IMR-90 (cell line): ENCODE measurements around the gene STAC. TPM values are rescaled to one million over a fixed set of nuclear protein-coding genes. Genes with fewer than 3 reads are reported as not detected.

Experiments used
- ATAC-seq: fragments of 200-7000 bp; cut with Tn5 transposase; 2 replicates; pipeline ENCODE4 v1.9.1; 2020; ENCODE audit warnings: low read depth, mild to moderate bottlenecking, moderate library complexity
- BruUV-seq: library from RNA; stranded (reverse); fragments of 400-500 nt; replicated peaks from 2 replicates; lab custom pipeline; 2021; lab: Mats Ljungman, UMichigan
- CTCF ChIA-PET: fragments of 300-600 bp; formaldehyde crosslinking; extraction: SDS; loops from one replicate; lab custom pipeline; 2021; ENCODE audit warnings: antibody characterized with exemption; lab: Yijun Ruan, JAX
- POLR2A ChIA-PET: fragments of 300-600 bp; sonication (Branson Sonifier 250); formaldehyde crosslinking; loops from one replicate; lab custom pipeline; 2022; ENCODE audit warnings: antibody characterized with exemption; ENCODE audit not compliant: unreplicated experiment; lab: Charles Lee
- DNase-seq: peaks from one replicate; pipeline ENCODE4 v3.0.0; 2013
- H2AFZ ChIP-seq: replicated peaks from 2 replicates; pipeline ENCODE3; 2013; ENCODE audit warnings: low read length, mild to moderate bottlenecking; ENCODE audit not compliant: poor library complexity
- H2AK5ac ChIP-seq: 2 replicates; pipeline ENCODE4 v1.6.1; 2013; ENCODE audit warnings: low read depth, low read length, inconsistent platforms
- H2AK9ac ChIP-seq: replicated peaks from 2 replicates; pipeline ENCODE3; 2013; ENCODE audit warnings: mild to moderate bottlenecking, low read depth, low read length, moderate library complexity; ENCODE audit not compliant: poor library complexity
- H2BK120ac ChIP-seq: 2 replicates; pipeline ENCODE4 v1.6.1; 2013; ENCODE audit warnings: low read depth, low read length, inconsistent platforms
- H2BK15ac ChIP-seq: 3 replicates; pipeline ENCODE4 v1.6.1; 2013; ENCODE audit warnings: low read depth, low read length, inconsistent platforms
- H2BK20ac ChIP-seq: 2 replicates; pipeline ENCODE4 v1.6.1; 2013; ENCODE audit warnings: low read depth, mild to moderate bottlenecking, inconsistent platforms, low read length, moderate library complexity
- H2BK5ac ChIP-seq: 2 replicates; pipeline ENCODE4 v1.6.1; 2013; ENCODE audit warnings: mild to moderate bottlenecking, low read depth, low read length, inconsistent platforms; ENCODE audit not compliant: poor library complexity, severe bottlenecking
- H3K14ac ChIP-seq: replicated peaks from 2 replicates; pipeline ENCODE4 v1.6.1; 2013; ENCODE audit warnings: low read depth, low read length, inconsistent platforms
- H3K18ac ChIP-seq: 2 replicates; pipeline ENCODE4 v1.6.1; 2013; ENCODE audit warnings: low read depth, low read length, control low read depth
- H3K23ac ChIP-seq: 2 replicates; pipeline ENCODE4 v1.6.1; 2013; ENCODE audit warnings: low read depth, low read length, inconsistent platforms
- H3K27ac ChIP-seq: 2 replicates; pipeline ENCODE4 v1.5.1; 2013; ENCODE audit warnings: mild to moderate bottlenecking, control low read depth, low read length; ENCODE audit not compliant: insufficient read depth
- H3K27me3 ChIP-seq: 2 replicates; pipeline ENCODE4 v1.6.1; 2013; ENCODE audit warnings: low read length; ENCODE audit not compliant: control insufficient read depth, insufficient read depth
- H3K36me3 ChIP-seq: 2 replicates; pipeline ENCODE4 v1.6.1; 2013; ENCODE audit warnings: low read length, mixed read lengths; ENCODE audit not compliant: control insufficient read depth, insufficient read depth
- H3K4ac ChIP-seq: 2 replicates; pipeline ENCODE4 v1.6.1; 2013; ENCODE audit warnings: low read depth, low read length, inconsistent platforms
- H3K4me1 ChIP-seq: 2 replicates; pipeline ENCODE4 v1.6.1; 2013; ENCODE audit warnings: low read length, mixed read lengths; ENCODE audit not compliant: control insufficient read depth, insufficient read depth
- H3K4me2 ChIP-seq: 2 replicates; pipeline ENCODE4 v1.6.1; 2013; ENCODE audit warnings: low read depth, mild to moderate bottlenecking, control low read depth, low read length, moderate library complexity
- H3K4me3 ChIP-seq: 2 replicates; pipeline ENCODE4 v1.5.1; 2013; ENCODE audit warnings: low read depth, mild to moderate bottlenecking, control low read depth, low read length, moderate library complexity; ENCODE audit not compliant: insufficient read depth
- H3K56ac ChIP-seq: 2 replicates; pipeline ENCODE4 v1.6.1; 2013; ENCODE audit warnings: low read length, inconsistent platforms; ENCODE audit not compliant: insufficient read depth; ENCODE audit errors: extremely low read depth
- H3K79me1 ChIP-seq, 2 experiments: 2 replicates each; pipeline ENCODE4 v1.6.1; 2013; ENCODE audit warnings: low read length in 2 of 2, inconsistent platforms in 1 of 2, low read depth in 1 of 2
- H3K9ac ChIP-seq: 2 replicates; pipeline ENCODE4 v1.6.1; 2013; ENCODE audit warnings: low read depth, low read length, control low read depth
- H3K9me1 ChIP-seq: 2 replicates; pipeline ENCODE4 v1.6.1; 2013; ENCODE audit warnings: low read length, inconsistent platforms; ENCODE audit not compliant: insufficient read depth
- H3K9me3 ChIP-seq: 2 replicates; pipeline ENCODE4 v1.6.1; 2013; ENCODE audit warnings: low read length; ENCODE audit not compliant: control insufficient read depth, insufficient read depth
- H4K20me1 ChIP-seq: 2 replicates; pipeline ENCODE4 v1.6.1; 2013; ENCODE audit warnings: low read length, inconsistent platforms; ENCODE audit not compliant: insufficient read depth
- H4K5ac ChIP-seq: 2 replicates; pipeline ENCODE4 v1.6.1; 2013; ENCODE audit warnings: mild to moderate bottlenecking, low read depth, low read length, control low read depth
- H4K8ac ChIP-seq, 2 experiments: 2 replicates each; pipeline ENCODE4 v1.6.1; 2013; ENCODE audit warnings: low read depth in 2 of 2, low read length in 2 of 2, control low read depth in 1 of 2, inconsistent platforms in 1 of 2
- H4K91ac ChIP-seq: 2 replicates; pipeline ENCODE4 v1.6.1; 2013; ENCODE audit warnings: low read depth, low read length, inconsistent platforms; ENCODE audit not compliant: insufficient read depth
- CHD1 ChIP-seq: IDR thresholded peaks from 2 replicates; pipeline ENCODE4 v1.6.1; 2012; ENCODE audit warnings: low read depth, low read length, improper control_type of control experiment
- MAFK ChIP-seq: IDR thresholded peaks from 2 replicates; pipeline ENCODE4 v1.6.1; 2012; ENCODE audit warnings: low read depth, low read length, improper control_type of control experiment
- NFE2L2 ChIP-seq: fragments of 150-350 bp; IDR thresholded peaks from 2 replicates; pipeline ENCODE4 v1.6.1; 2016; ENCODE audit warnings: low read depth, mild to moderate bottlenecking, low read length
- WGBS, 2 experiments: methylation state at CpG; one replicate each; pipeline versions ENCODE4 v1.1.5 to v1.1.7; 2013; ENCODE audit warnings: missing lambda C conversion rate in 2 of 2; ENCODE audit not compliant: insufficient read length in 1 of 2; ENCODE audit errors: extremely low coverage in 2 of 2; 5-methylcytosine and 5-hydroxymethylcytosine counted together
- dilution Hi-C: fragments of 300-500 bp; cut with HindIII; formaldehyde crosslinking; loops from one replicate; pipeline ENCODE4 v1.14.3; 2018; ENCODE audit warnings: low sequenced_read_pairs; ENCODE audit not compliant: unreplicated experiment
- in situ Hi-C: fragments of 300-500 bp; cut with MboI; formaldehyde crosslinking; loops from 3 replicates; pipeline ENCODE4 v1.14.3; 2019; ENCODE audit warnings: low sequenced_read_pairs, inconsistent platforms, mixed read lengths
- intact Hi-C: fragments of 100-400 bp; cut with micrococcal nuclease; formaldehyde crosslinking; loops from 2 replicates; pipeline ENCODE4 v1.10.0; 2022
- polyA plus RNA-seq, 3 experiments: library from polyadenylated mRNA; depleted of rRNA; stranded (reverse); fragments of >200 nt; gene quantifications; 2 replicates each; pipeline ENCODE4 v1.2.3, GENCODE V29; 2012; ENCODE audit warnings: low replicate concordance in 1 of 3
- total RNA-seq: library from RNA; depleted of rRNA; stranded (reverse); fragments of >200 nt; gene quantifications from 2 replicates; pipeline ENCODE4 v1.2.3, GENCODE V29; 2012

The STAC gene
- total and polyA plus RNA-seq, 2 of the 4 experiments (the other 2 are of a cell fraction), result 0.19 to 0.36 TPM

DNA sequence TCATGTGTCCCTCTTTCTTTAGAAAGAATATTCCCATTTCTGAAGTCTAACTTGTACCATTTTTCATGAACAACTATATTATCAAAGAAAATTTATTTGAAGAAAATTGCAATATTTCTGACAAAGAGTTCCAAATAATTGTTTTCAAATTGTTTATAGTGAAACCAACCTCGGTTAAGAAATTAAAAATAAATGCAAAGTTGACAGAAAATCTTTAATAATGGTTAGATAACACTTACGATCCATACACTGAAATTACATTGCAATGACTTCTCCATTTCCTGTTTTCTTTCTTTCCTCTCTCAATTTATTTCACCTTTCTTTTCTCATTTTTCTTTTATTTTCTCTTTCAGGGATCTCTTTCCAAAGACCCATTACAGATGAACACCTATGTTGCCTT is 125.1 kb downstream of the STAC start:
- ChIA-PET CTCF (no interaction called here), POLR2A (no interaction called here)
- H3K9ac ChIP-seq, result no peak overlapping the region
- H3K4ac ChIP-seq, result no peak overlapping the region
- no TSS peak for BruUV-seq
- no peak for DNase-seq
- WGBS, 2 experiments, result no CpG with 5 or more reads among the region's 2 CpGs
- TF ChIP-seq NFE2L2 (no peak), MAFK (0 out of 2 replicates have a peak, but pooled peaks have one; percentile 15), CHD1 (no peak)
- no peak overlapping the region for H4K91ac ChIP-seq
- intact Hi-C loops (no loop called here), in situ Hi-C loops (no loop called here), dilution Hi-C loops (no loop called here)
- no peak for ATAC-seq
- no peak overlapping the region for H4K5ac ChIP-seq
- no peaks in the 10 kb centered on the region for H3K27me3 ChIP-seq
- no peak overlapping the region for H2BK5ac ChIP-seq
- H2BK20ac ChIP-seq, result no peak overlapping the region
- no peak overlapping the region for H4K8ac ChIP-seq
- H3K18ac ChIP-seq, result no peak overlapping the region
- H3K14ac ChIP-seq, result no peak overlapping the region
- H3K27ac ChIP-seq, result no peak overlapping the region
- no peaks in the 10 kb centered on the region for H4K20me1 ChIP-seq
- no peak overlapping the region for H2BK15ac ChIP-seq
- no peak overlapping the region for H2AFZ ChIP-seq
- no peak overlapping the region for H3K4me2 ChIP-seq
- no peak overlapping the region for H2AK5ac ChIP-seq
- H3K79me1 ChIP-seq, result no peaks in the 10 kb centered on the region
- H3K23ac ChIP-seq, result no peak overlapping the region
- H3K9me3 ChIP-seq, result no peaks in the 10 kb centered on the region
- H3K9me1 ChIP-seq, result no peaks in the 10 kb centered on the region
- no peak overlapping the region for H3K4me3 ChIP-seq
- no peak overlapping the region for H3K56ac ChIP-seq
- no peaks in the 10 kb centered on the region for H3K4me1 ChIP-seq
- H2AK9ac ChIP-seq, result no peak overlapping the region
- no peaks in the 10 kb centered on the region for H3K36me3 ChIP-seq
- H2BK120ac ChIP-seq, result no peak overlapping the region
